GM23338 (cell line): Measurements from ENCODE around the gene DCDC2. TPM values are rescaled to one million over a fixed set of nuclear protein-coding genes. Genes with fewer than 3 reads are reported as not detected.
A peak's percentile ranks its signal among the peaks of the same experiment; 100 is the strongest.

ENCODE experiments used
- ATAC-seq: fragments of 200-7000 bp; cut with Tn5 transposase; 3 replicates; pipeline ENCODE4 v1.9.1; 2020
- DNase-seq: peaks from one replicate; pipeline ENCODE4 v3.0.0-alpha.2; 2015; ENCODE audit warnings: low spot score
- H2AFZ ChIP-seq: fragments of 200-600 bp; sonication (generic); 2 replicates; pipeline ENCODE4 v1.8.0; 2016; ENCODE audit warnings: antibody characterized with exemption, mild to moderate bottlenecking, moderate library complexity
- H3F3A ChIP-seq: fragments of 200-600 bp; sonication (generic); replicated peaks from 2 replicates; pipeline ENCODE4 v1.8.0; 2017; ENCODE audit warnings: antibody characterized with exemption, mixed run types, low read depth
- H3K27ac ChIP-seq: fragments of 200-600 bp; sonication (generic); 2 replicates; pipeline ENCODE4 v1.6.1; 2016; ENCODE audit warnings: low read depth
- H3K27me3 ChIP-seq: fragments of 200-600 bp; sonication (generic); 2 replicates; pipeline ENCODE4 v1.8.0; 2016; ENCODE audit warnings: mild to moderate bottlenecking, mixed run types, moderate library complexity; ENCODE audit not compliant: insufficient read depth
- H3K36me3 ChIP-seq: fragments of 200-600 bp; sonication (generic); 2 replicates; pipeline ENCODE4 v1.8.0; 2016; ENCODE audit warnings: mild to moderate bottlenecking; ENCODE audit not compliant: insufficient read depth
- H3K4me1 ChIP-seq: fragments of 200-600 bp; sonication (generic); 2 replicates; pipeline ENCODE4 v1.8.0; 2016; ENCODE audit warnings: mild to moderate bottlenecking, moderate library complexity; ENCODE audit not compliant: insufficient read depth
- H3K4me2 ChIP-seq: fragments of 200-600 bp; sonication (generic); 2 replicates; pipeline ENCODE4 v1.7.1; 2017; ENCODE audit warnings: mixed run types
- H3K4me3 ChIP-seq: fragments of 200-600 bp; sonication (generic); 2 replicates; pipeline ENCODE4 v1.6.1; 2016; ENCODE audit warnings: mixed run types
- H3K79me2 ChIP-seq: fragments of 200-600 bp; sonication (generic); replicated peaks from 2 replicates; pipeline ENCODE4 v1.8.0; 2017; ENCODE audit warnings: mild to moderate bottlenecking; ENCODE audit not compliant: insufficient read depth
- H3K9me2 ChIP-seq: fragments of 200-600 bp; sonication (generic); 2 replicates; pipeline ENCODE4 v1.8.0; 2017; ENCODE audit not compliant: insufficient read depth
- H4K20me1 ChIP-seq: fragments of 200-600 bp; sonication (generic); replicated peaks from 2 replicates; pipeline ENCODE4 v1.8.0; 2017; ENCODE audit warnings: mild to moderate bottlenecking; ENCODE audit not compliant: insufficient read depth
- H3K27ac Mint-ChIP-seq: 2 replicates; pipeline ENCODE4 v1.8.0; 2020; ENCODE audit warnings: inconsistent platforms, mild to moderate bottlenecking, moderate library complexity, mixed read lengths
- H3K27me3 Mint-ChIP-seq: 3 replicates; pipeline ENCODE4 v1.8.0; 2022; ENCODE audit warnings: low read depth, mild to moderate bottlenecking, moderate library complexity, mixed read lengths, inconsistent platforms; ENCODE audit not compliant: insufficient read depth, poor library complexity
- H3K36me3 Mint-ChIP-seq: 3 replicates; pipeline ENCODE4 v1.8.0; 2021; ENCODE audit warnings: low read depth, mild to moderate bottlenecking, inconsistent platforms, moderate library complexity, mixed read lengths
- H3K4me1 Mint-ChIP-seq: 3 replicates; pipeline ENCODE4 v1.8.0; 2020; ENCODE audit warnings: mild to moderate bottlenecking, inconsistent platforms, mixed read lengths
- H3K4me3 Mint-ChIP-seq: 3 replicates; pipeline ENCODE4 v1.8.0; 2021; ENCODE audit warnings: moderate library complexity, mild to moderate bottlenecking, inconsistent platforms, mixed read lengths
- H3K9me3 Mint-ChIP-seq: 3 replicates; pipeline ENCODE4 v1.8.0; 2020; ENCODE audit warnings: moderate library complexity, mild to moderate bottlenecking, inconsistent platforms, mixed read lengths
- CREB1 ChIP-seq: fragments of 250-450 bp; sonication (Bioruptor Pico); IDR thresholded peaks from 2 replicates; pipeline ENCODE4 v1.5.0; 2020; ENCODE audit warnings: low read depth, mild to moderate bottlenecking, moderate library complexity
- ETS1 ChIP-seq: IDR thresholded peaks from 2 replicates; pipeline ENCODE4 v1.6.1; 2016; ENCODE audit warnings: antibody characterized with exemption
- EZH2 ChIP-seq: fragments of 200-600 bp; sonication (generic); IDR thresholded peaks from one replicate; pipeline ENCODE4 v1.8.0; 2017; ENCODE audit warnings: antibody characterized with exemption, mild to moderate bottlenecking, low read depth; ENCODE audit not compliant: unreplicated experiment
- EZH2phosphoT487 ChIP-seq: fragments of 200-600 bp; sonication (generic); IDR thresholded peaks from one replicate; pipeline ENCODE4 v1.8.1; 2018; ENCODE audit warnings: antibody characterized with exemption; ENCODE audit not compliant: unreplicated experiment
- JUNB ChIP-seq: IDR thresholded peaks from one replicate; pipeline ENCODE4 v1.6.1; 2016; ENCODE audit warnings: antibody characterized with exemption; ENCODE audit not compliant: unreplicated experiment
- POLR2AphosphoS5 ChIP-seq: IDR thresholded peaks from 2 replicates; pipeline ENCODE4 v1.6.1; 2016; ENCODE audit warnings: antibody characterized with exemption, low read depth
- STAT1 ChIP-seq: IDR thresholded peaks from one replicate; pipeline ENCODE4 v1.6.1; 2016; ENCODE audit warnings: antibody characterized with exemption; ENCODE audit not compliant: unreplicated experiment
- ZNF114 ChIP-seq: fragments of 250-450 bp; sonication (Bioruptor Pico); IDR thresholded peaks from 2 replicates; pipeline ENCODE4 v1.5.0; 2020; ENCODE audit warnings: mild to moderate bottlenecking, moderate library complexity
- ZNF331 ChIP-seq: fragments of 250-450 bp; sonication (Bioruptor Pico); IDR thresholded peaks from 2 replicates; pipeline ENCODE4 v1.5.0; 2020; ENCODE audit warnings: low read depth, mild to moderate bottlenecking, moderate library complexity
- polyA plus RNA-seq: library from polyadenylated mRNA; unstranded; fragments of >200 nt; fragmentation: Nextera tagmentation; extraction: Ambion mirVana; gene quantifications from 2 replicates; pipeline ENCODE4 v1.2.1, GENCODE V29; 2016
- total RNA-seq: library from RNA; depleted of rRNA; stranded (reverse); fragments of >200 nt; shearing (Covaris generic); gene quantifications from 2 replicates; pipeline ENCODE4 v1.2.3, GENCODE V29; 2014
- TF ChIP-seq, protein P1 (sequence below): IDR thresholded peaks from one replicate; pipeline ENCODE4 v1.6.1; 2018; ENCODE audit warnings: antibody characterized with exemption; ENCODE audit not compliant: unreplicated experiment

Gene DCDC2
- total and polyA plus RNA-seq, 2 experiments from 2014 or later: 0.59 to 0.79 TPM

GRCh38 chr6:24140591-24140990, 217.3 kb downstream of the DCDC2 start:
- no peak for TF ChIP-seq CREB1 (CRISPR knock-in tag)
- no peak for TF ChIP-seq EZH2
- Histone ChIP-seq H3K27ac (no peak overlapping the region), H3K27me3 (no peaks in the 10 kb centered on the region), H3K36me3 (no peaks in the 10 kb centered on the region), H3K4me3 (no peak overlapping the region), H2AFZ (no peak overlapping the region), H3K79me2 (no peaks in the 10 kb centered on the region), H3K4me2 (no peak overlapping the region), H3F3A (no peaks in the 10 kb centered on the region), H3K4me1 (no peaks in the 10 kb centered on the region), H3K9me2 (no peaks in the 10 kb centered on the region), H4K20me1 (no peaks in the 10 kb centered on the region)
- ATAC-seq: no peak
- H3K36me3 Mint-ChIP-seq: no peaks in the 10 kb centered on the region
- peak; percentile 37 for DNase-seq
- no peaks in the 10 kb centered on the region for H3K9me3 Mint-ChIP-seq
- no peaks in the 10 kb centered on the region for H3K27me3 Mint-ChIP-seq
- H3K4me1 Mint-ChIP-seq: no peaks in the 10 kb centered on the region; the same call in 2 of the 3 replicates
- H3K27ac Mint-ChIP-seq: no peak overlapping the region
- no peak overlapping the region for H3K4me3 Mint-ChIP-seq

DNA sequence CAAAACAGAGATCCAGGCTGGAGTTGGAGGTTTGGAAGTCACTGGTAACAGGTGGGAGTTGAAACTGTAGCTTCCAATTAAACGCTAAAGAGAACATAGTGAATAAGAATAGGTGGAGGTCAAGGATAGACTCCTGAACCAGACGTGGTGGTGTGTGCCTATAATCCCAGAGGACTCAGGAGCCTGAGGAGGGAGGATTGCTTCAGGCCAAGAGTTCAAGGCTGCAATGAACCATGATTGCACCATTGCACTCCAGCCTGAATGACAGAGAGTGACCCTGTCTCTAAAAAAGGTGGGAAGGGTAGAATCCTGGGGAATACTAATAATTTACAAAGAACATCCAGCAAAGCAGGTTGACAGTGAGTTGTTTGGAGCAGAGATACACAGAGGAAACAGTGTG, 218.2 kb downstream of the DCDC2 start:
- no peaks in the 10 kb centered on the region for H3K79me2 ChIP-seq
- no peak for ATAC-seq
- no peaks in the 10 kb centered on the region; the same call in 2 of the 3 replicates for H3K4me1 Mint-ChIP-seq

More for the DNA sequence above, 218.2 kb downstream of the DCDC2 start:
- no peaks in the 10 kb centered on the region for H4K20me1 ChIP-seq
- Mint-ChIP-seq H3K27ac (no peak overlapping the region), H3K27me3 (no peaks in the 10 kb centered on the region), H3K4me3 (no peak overlapping the region), H3K36me3 (no peaks in the 10 kb centered on the region), H3K9me3 (no peaks in the 10 kb centered on the region)
- no peak overlapping the region for H3K4me2 ChIP-seq
- no peaks in the 10 kb centered on the region for H3K9me2 ChIP-seq
- no peaks in the 10 kb centered on the region for H3K27me3 ChIP-seq
- H2AFZ ChIP-seq: no peak overlapping the region
- no peaks in the 10 kb centered on the region for H3F3A ChIP-seq
- no peaks in the 10 kb centered on the region for H3K4me1 ChIP-seq
- no peak overlapping the region for H3K27ac ChIP-seq
- H3K4me3 ChIP-seq: no peak overlapping the region
- no peak for DNase-seq
- no peak for TF ChIP-seq ZNF331 (CRISPR knock-in tag)
- no peak for TF ChIP-seq STAT1
- no peak for TF ChIP-seq EZH2phosphoT487
- no peak for TF ChIP-seq JUNB
- TF ChIP-seq POLR2AphosphoS5: no peak
- TF ChIP-seq ETS1: no peak
- no peak for TF ChIP-seq ZNF114 (CRISPR knock-in tag)
- TF ChIP-seq, protein P1, sequence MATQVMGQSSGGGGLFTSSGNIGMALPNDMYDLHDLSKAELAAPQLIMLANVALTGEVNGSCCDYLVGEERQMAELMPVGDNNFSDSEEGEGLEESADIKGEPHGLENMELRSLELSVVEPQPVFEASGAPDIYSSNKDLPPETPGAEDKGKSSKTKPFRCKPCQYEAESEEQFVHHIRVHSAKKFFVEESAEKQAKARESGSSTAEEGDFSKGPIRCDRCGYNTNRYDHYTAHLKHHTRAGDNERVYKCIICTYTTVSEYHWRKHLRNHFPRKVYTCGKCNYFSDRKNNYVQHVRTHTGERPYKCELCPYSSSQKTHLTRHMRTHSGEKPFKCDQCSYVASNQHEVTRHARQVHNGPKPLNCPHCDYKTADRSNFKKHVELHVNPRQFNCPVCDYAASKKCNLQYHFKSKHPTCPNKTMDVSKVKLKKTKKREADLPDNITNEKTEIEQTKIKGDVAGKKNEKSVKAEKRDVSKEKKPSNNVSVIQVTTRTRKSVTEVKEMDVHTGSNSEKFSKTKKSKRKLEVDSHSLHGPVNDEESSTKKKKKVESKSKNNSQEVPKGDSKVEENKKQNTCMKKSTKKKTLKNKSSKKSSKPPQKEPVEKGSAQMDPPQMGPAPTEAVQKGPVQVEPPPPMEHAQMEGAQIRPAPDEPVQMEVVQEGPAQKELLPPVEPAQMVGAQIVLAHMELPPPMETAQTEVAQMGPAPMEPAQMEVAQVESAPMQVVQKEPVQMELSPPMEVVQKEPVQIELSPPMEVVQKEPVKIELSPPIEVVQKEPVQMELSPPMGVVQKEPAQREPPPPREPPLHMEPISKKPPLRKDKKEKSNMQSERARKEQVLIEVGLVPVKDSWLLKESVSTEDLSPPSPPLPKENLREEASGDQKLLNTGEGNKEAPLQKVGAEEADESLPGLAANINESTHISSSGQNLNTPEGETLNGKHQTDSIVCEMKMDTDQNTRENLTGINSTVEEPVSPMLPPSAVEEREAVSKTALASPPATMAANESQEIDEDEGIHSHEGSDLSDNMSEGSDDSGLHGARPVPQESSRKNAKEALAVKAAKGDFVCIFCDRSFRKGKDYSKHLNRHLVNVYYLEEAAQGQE: no peak
- H3K36me3 ChIP-seq: no peaks in the 10 kb centered on the region
